Adrenal gland (tissue), 12 donors: ENCODE measurements around the gene EEF1AKMT2. TPM values are rescaled to one million over a fixed set of nuclear protein-coding genes. Genes with fewer than 3 reads are reported as not detected.

ENCODE experiments used
- DNase-seq, 7 donors: peaks; one replicate each; pipeline ENCODE4 v3.0.0-alpha.2; 2019 to 2020
- H3K27ac ChIP-seq, 5 donors: fragments of 200-600 bp; sonication (generic) in 4 of 5; 1 replicate in 3 of 5; 2 replicates in 2 of 5; pipeline versions ENCODE4 v1.5.1 to v1.8.0; 2016 to 2020; ENCODE audit warnings: mild to moderate bottlenecking in 1 of 5
- H3K27me3 ChIP-seq: fragments of 200-600 bp; 2 replicates; pipeline ENCODE4 v1.8.0; 2021
- H3K36me3 ChIP-seq, 2 donors: fragments of 200-600 bp; replicated peaks in 1 of 2; 1 replicate in 1 of 2; 2 replicates in 1 of 2; pipeline versions ENCODE4 v1.5.1 to v1.8.0; 2018 to 2022
- H3K4me1 ChIP-seq, 2 donors: fragments of 200-600 bp; replicated peaks in 1 of 2; 1 replicate in 1 of 2; 2 replicates in 1 of 2; pipeline versions ENCODE4 v1.5.1 to v1.8.0; 2018 to 2021
- H3K4me3 ChIP-seq, 4 donors: fragments of 200-600 bp; sonication (generic) in 3 of 4; one replicate each; pipeline ENCODE4 v1.5.1; 2016 to 2018
- H3K9me3 ChIP-seq, 3 donors: fragments of 200-600 bp; sonication (generic) in 1 of 3; replicated peaks in 1 of 3; 1 replicate in 2 of 3; 2 replicates in 1 of 3; pipeline versions ENCODE4 v1.5.1 to v1.8.0; 2016 to 2021
- CTCF ChIP-seq, 6 experiments: fragments of 450-650 bp in 4 of 6; fragments of 200-600 bp in 2 of 6; sonication (generic) in 1 of 6; IDR thresholded peaks; 1 replicate in 5 of 6; 2 replicates in 1 of 6; pipeline versions ENCODE4 v1.5.1 to v1.8.0; 2016 to 2021; ENCODE audit warnings: antibody characterized with exemption in 6 of 6, mild to moderate bottlenecking in 2 of 6, moderate library complexity in 1 of 6
- POLR2A ChIP-seq, 2 donors: fragments of 450-650 bp; IDR thresholded peaks; one replicate each; pipeline ENCODE4 v1.6.1; 2017; ENCODE audit warnings: antibody characterized with exemption in 2 of 2, mild to moderate bottlenecking in 2 of 2, moderate library complexity in 1 of 2
- WGBS, 4 donors: extraction: QIAGEN DNeasy Blood & Tissue Kit in 2 of 4; methylation state at CpG; one replicate each; pipeline versions ENCODE4 v1.1.5 to v1.1.7; 2013 to 2017; 5-methylcytosine and 5-hydroxymethylcytosine counted together
- intact Hi-C, 2 donors: fragments of 100-400 bp; cut with DNase I; formaldehyde crosslinking; loops; one replicate each; pipeline versions ENCODE4 v1.14.1 to v1.15.0; 2022 to 2023
- polyA plus RNA-seq, 3 donors: library from polyadenylated mRNA; stranded (reverse); fragments of 200-250 nt in 2 of 3; fragments of 350-450 nt in 1 of 3; fragmentation: Illumina TruSeq in 1 of 3; extraction: RNeasy Lipid Tissue Mini Kit (QIAGEN cat#74804) in 1 of 3; gene quantifications; one replicate each; pipeline ENCODE4 v1.2.3, GENCODE V29; 2013 to 2014
- small RNA-seq, 2 donors: library from RNA; depleted of rRNA; stranded (forward); fragments of <200 nt; gene quantifications; one replicate each; pipeline ENCODE3, GENCODE V24; 2016
- total RNA-seq, 9 donors: library from RNA; depleted of rRNA in 4 of 9; stranded (reverse); fragments of >200 nt in 4 of 9; fragments of 120-200 nt in 1 of 9; fragmentation: NEBNext Ultra II Directional in 1 of 9; extraction: Animal tissue kit (Norgen Biotek cat#: 25700) in 1 of 9; gene quantifications; one replicate each; pipeline versions ENCODE4 v1.1.0 to v1.2.4, GENCODE V29; 2013 to 2023
- donor health status: healthy with polysubstance abuse.
- donor health status: Bipolar disorder and iron deficiency.
- donor health status: DM: yes; HTN: yes; CAD: no.
- donor health status: DM: no; HTN: no; CAD: no.
- donor health status: DM: no; HTN: no; CAD: no.
- donor health status: DM: yes; HTN: yes; CAD: no.

Gene EEF1AKMT2
- total and polyA plus RNA-seq, 12 donors, result 2.7 to 24.5 (median 17.1) TPM

GRCh38 chr10:124708922-124709520 lies 82.7 kb downstream of the EEF1AKMT2 start:
- TF ChIP-seq POLR2A (IDR thresholded peaks at IDR 0.05), result no peak
- TF ChIP-seq CTCF (IDR thresholded peaks at IDR 0.05), result no peak
- DNase-seq, result no peak
- WGBS, 4 donors, result 67 to 75% (median 72%) methylated on average over 10 to 11 of the region's 11 CpGs
- H3K27ac ChIP-seq, result peak overlapping the region in 3 of 5 donors; percentile 69 to 98 (median 95)
- H3K27me3 ChIP-seq, result no peaks in the 10 kb centered on the region
- intact Hi-C loops, result no loop called here
- H3K9me3 ChIP-seq, result no peaks in the 10 kb centered on the region
- no peak overlapping the region for H3K4me3 ChIP-seq
- peaks cover 66 to 88% of the 10 kb centered on the region in 2 donors for H3K4me1 ChIP-seq
- H3K36me3 ChIP-seq, result peaks cover 0 to 15% of the 10 kb centered on the region in 2 donors

GRCh38 chr10:124708246-124708779 lies 83.4 kb downstream of the EEF1AKMT2 start:
- Histone ChIP-seq H3K9me3 (no peaks in the 10 kb centered on the region), H3K27ac (peak overlapping the region in 3 of 5 donors; percentile 69 to 98 (median 95)), H3K27me3 (no peaks in the 10 kb centered on the region), H3K36me3 (peaks cover 0 to 15% of the 10 kb centered on the region in 2 donors), H3K4me3 (no peak overlapping the region), H3K4me1 (peaks cover 73 to 88% of the 10 kb centered on the region in 2 donors)
- 35 to 52% (median 47%) methylated on average over 7 to 9 of the region's 9 CpGs for WGBS, 4 donors
- DNase-seq, result no peak
- TF ChIP-seq POLR2A (IDR thresholded peaks at IDR 0.05), result no peak
- TF ChIP-seq CTCF (IDR thresholded peaks at IDR 0.05), result no peak
- intact Hi-C loops, result no loop called here

Small RNAs within 50 kb of the gene (small RNA-seq; reads per million reads assigned to genes)
- gene RF00019, result 0 reads per million in 2 donors

Other genes with a start within 250 kb of the EEF1AKMT2 start
- gene FAM53B, start 47.5 kb downstream of the EEF1AKMT2 start, total RNA-seq, result 10 to 100 TPM; 19.6 to 90.9 (median 78.7) TPM
- 10 to 100 TPM; 15.1 to 56.7 (median 17.8) TPM for gene FAM53B, start 47.5 kb downstream of the EEF1AKMT2 start, polyA plus RNA-seq
- gene ABRAXAS2, start 9.9 kb upstream of the EEF1AKMT2 start, total RNA-seq, result 10 to 100 TPM; 12.4 to 20.6 (median 17.1) TPM
- 10 to 100 TPM in 1 of 3 donors, 1 to 10 TPM in 2; 6.5 to 23.2 (median 7.0) TPM for gene ABRAXAS2, start 9.9 kb upstream of the EEF1AKMT2 start, polyA plus RNA-seq
- 10 to 100 TPM; 23.0 to 64.7 (median 42.2) TPM for gene ZRANB1, start 150.2 kb upstream of the EEF1AKMT2 start, total RNA-seq
- gene ZRANB1, start 150.2 kb upstream of the EEF1AKMT2 start, polyA plus RNA-seq, result 10 to 100 TPM; 20.2 to 30.4 (median 23.6) TPM